ENCODE results near the gene NT5C1A.

DNA sequence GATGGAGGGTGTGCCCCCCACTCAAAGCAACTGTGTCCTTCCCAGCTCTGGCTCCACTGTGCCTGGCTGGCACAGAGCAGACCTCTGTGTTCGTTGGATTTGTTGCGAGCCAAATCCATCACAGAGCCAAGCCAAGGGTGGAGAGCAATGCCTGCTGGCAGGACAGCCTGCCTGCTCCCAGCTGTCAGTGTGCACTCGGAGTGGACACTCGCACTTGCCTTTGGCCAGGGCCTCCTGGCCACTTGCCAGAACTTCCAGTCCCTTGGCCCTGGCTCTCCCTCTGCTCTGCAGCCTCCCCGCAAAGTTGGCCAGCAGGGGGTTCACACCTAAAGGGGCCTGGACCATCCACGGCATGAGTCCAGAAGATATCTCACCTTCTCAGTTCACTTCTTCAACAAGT lies 48.9 kb downstream of the NT5C1A start:
- TF ChIP-seq, protein P1, sequence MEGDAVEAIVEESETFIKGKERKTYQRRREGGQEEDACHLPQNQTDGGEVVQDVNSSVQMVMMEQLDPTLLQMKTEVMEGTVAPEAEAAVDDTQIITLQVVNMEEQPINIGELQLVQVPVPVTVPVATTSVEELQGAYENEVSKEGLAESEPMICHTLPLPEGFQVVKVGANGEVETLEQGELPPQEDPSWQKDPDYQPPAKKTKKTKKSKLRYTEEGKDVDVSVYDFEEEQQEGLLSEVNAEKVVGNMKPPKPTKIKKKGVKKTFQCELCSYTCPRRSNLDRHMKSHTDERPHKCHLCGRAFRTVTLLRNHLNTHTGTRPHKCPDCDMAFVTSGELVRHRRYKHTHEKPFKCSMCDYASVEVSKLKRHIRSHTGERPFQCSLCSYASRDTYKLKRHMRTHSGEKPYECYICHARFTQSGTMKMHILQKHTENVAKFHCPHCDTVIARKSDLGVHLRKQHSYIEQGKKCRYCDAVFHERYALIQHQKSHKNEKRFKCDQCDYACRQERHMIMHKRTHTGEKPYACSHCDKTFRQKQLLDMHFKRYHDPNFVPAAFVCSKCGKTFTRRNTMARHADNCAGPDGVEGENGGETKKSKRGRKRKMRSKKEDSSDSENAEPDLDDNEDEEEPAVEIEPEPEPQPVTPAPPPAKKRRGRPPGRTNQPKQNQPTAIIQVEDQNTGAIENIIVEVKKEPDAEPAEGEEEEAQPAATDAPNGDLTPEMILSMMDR (IDR thresholded peaks at IDR 0.05) = peak in 2 of 12 donors; percentile 14 to 19
- peak in 1 of 2 donors; percentile 9 for TF ChIP-seq POLR2A (IDR thresholded peaks at IDR 0.05)

Measured in heart left ventricle (tissue), 13 donors.